ENCODE data around the gene CTCFL.
A peak's percentile ranks its signal among the peaks of the same experiment; 100 is the strongest.

Gene CTCFL

GRCh38 chr20:57501461-57502335 is 23.2 kb downstream of the CTCFL start:
- no peak for DNase-seq (ENCODE audit: low read depth)
- no peak overlapping the region for H3K4me3 ChIP-seq (ENCODE audit: control insufficient read depth, low read depth, low read length)
- TF ChIP-seq, protein P1, sequence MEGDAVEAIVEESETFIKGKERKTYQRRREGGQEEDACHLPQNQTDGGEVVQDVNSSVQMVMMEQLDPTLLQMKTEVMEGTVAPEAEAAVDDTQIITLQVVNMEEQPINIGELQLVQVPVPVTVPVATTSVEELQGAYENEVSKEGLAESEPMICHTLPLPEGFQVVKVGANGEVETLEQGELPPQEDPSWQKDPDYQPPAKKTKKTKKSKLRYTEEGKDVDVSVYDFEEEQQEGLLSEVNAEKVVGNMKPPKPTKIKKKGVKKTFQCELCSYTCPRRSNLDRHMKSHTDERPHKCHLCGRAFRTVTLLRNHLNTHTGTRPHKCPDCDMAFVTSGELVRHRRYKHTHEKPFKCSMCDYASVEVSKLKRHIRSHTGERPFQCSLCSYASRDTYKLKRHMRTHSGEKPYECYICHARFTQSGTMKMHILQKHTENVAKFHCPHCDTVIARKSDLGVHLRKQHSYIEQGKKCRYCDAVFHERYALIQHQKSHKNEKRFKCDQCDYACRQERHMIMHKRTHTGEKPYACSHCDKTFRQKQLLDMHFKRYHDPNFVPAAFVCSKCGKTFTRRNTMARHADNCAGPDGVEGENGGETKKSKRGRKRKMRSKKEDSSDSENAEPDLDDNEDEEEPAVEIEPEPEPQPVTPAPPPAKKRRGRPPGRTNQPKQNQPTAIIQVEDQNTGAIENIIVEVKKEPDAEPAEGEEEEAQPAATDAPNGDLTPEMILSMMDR (conservative IDR thresholded peaks at IDR 0.05; ENCODE audit: control insufficient read depth, insufficient read depth, low read depth, low read length): no peak

GRCh38 chr20:57500962-57501361 is 24.0 kb downstream of the CTCFL start:
- TF ChIP-seq, protein P1 (conservative IDR thresholded peaks at IDR 0.05; ENCODE audit: control insufficient read depth, insufficient read depth, low read depth, low read length): no peak
- DNase-seq (ENCODE audit: low read depth): no peak
- no peak overlapping the region for H3K4me3 ChIP-seq (ENCODE audit: control insufficient read depth, low read depth, low read length)

- TF ChIP-seq, protein P1 (conservative IDR thresholded peaks at IDR 0.05; ENCODE audit: control insufficient read depth, insufficient read depth, low read depth, low read length): no peak
- DNase-seq (ENCODE audit: low read depth): no peak
- no peak overlapping the region for H3K4me3 ChIP-seq (ENCODE audit: control insufficient read depth, low read depth, low read length)
These were observed 24.7 kb downstream of the CTCFL start for GRCh38 chr20:57500235-57500634.

- H3K4me3 ChIP-seq (ENCODE audit: control insufficient read depth, low read depth, low read length): no peak overlapping the region
- no peak for DNase-seq (ENCODE audit: low read depth)
- TF ChIP-seq, protein P1 (conservative IDR thresholded peaks at IDR 0.05; ENCODE audit: control insufficient read depth, insufficient read depth, low read depth, low read length): no peak
These were observed 25.3 kb downstream of the CTCFL start for GRCh38 chr20:57499676-57500075.

- DNase-seq (ENCODE audit: low read depth): no peak
- no peak overlapping the region for H3K4me3 ChIP-seq (ENCODE audit: control insufficient read depth, low read depth, low read length)
- TF ChIP-seq, protein P1 (conservative IDR thresholded peaks at IDR 0.05; ENCODE audit: control insufficient read depth, insufficient read depth, low read depth, low read length): peak; percentile 14
These were observed 26.2 kb downstream of the CTCFL start for GRCh38 chr20:57498425-57499400.

- H3K4me3 ChIP-seq (ENCODE audit: control insufficient read depth, low read depth, low read length): no peak overlapping the region
- DNase-seq (ENCODE audit: low read depth): no peak
- TF ChIP-seq, protein P1 (conservative IDR thresholded peaks at IDR 0.05; ENCODE audit: control insufficient read depth, insufficient read depth, low read depth, low read length): no peak
These were observed 28.3 kb downstream of the CTCFL start for GRCh38 chr20:57496592-57496991.
